ENCODE measurements around the gene PWWP2B.
"Not testable (repeated sequence)": the region's sequence is repeated elsewhere in the genome, so short reads cannot be mapped to it uniquely, and the experiment has no call there.

The PWWP2B gene

GRCh38 chr10:132379026-132379425 lies 18.0 kb upstream of the PWWP2B start:
- DNase-seq (ENCODE audit: low read depth in 1 of 2, low spot score in 1 of 2) = not testable (repeated sequence)

GRCh38 chr10:132380986-132381385 lies 16.0 kb upstream of the PWWP2B start:
- DNase-seq (ENCODE audit: low read depth in 1 of 2, low spot score in 1 of 2) = not testable (repeated sequence)

GRCh38 chr10:132381741-132382140 lies 15.3 kb upstream of the PWWP2B start:
- no peak for DNase-seq (ENCODE audit: low read depth in 1 of 2, low spot score in 1 of 2)

GRCh38 chr10:132382231-132382922 lies 14.6 kb upstream of the PWWP2B start:
- DNase-seq (ENCODE audit: low read depth in 1 of 2, low spot score in 1 of 2) = no peak

GRCh38 chr10:132383101-132383500 lies 13.9 kb upstream of the PWWP2B start:
- DNase-seq (ENCODE audit: low read depth in 1 of 2, low spot score in 1 of 2) = no peak

GRCh38 chr10:132383751-132384196 lies 13.2 kb upstream of the PWWP2B start:
- no peak for DNase-seq (ENCODE audit: low read depth in 1 of 2, low spot score in 1 of 2)

- no peak for DNase-seq (ENCODE audit: low read depth in 1 of 2, low spot score in 1 of 2)
Measured at GRCh38 chr10:132384618-132385388, 12.2 kb upstream of the PWWP2B start.

- DNase-seq (ENCODE audit: low read depth in 1 of 2, low spot score in 1 of 2) = no peak
Measured at GRCh38 chr10:132385389-132385667, 11.7 kb upstream of the PWWP2B start.

- no peak for DNase-seq (ENCODE audit: low read depth in 1 of 2, low spot score in 1 of 2)
Measured at GRCh38 chr10:132385721-132386418, 11.1 kb upstream of the PWWP2B start.

- no peak for DNase-seq (ENCODE audit: low read depth in 1 of 2, low spot score in 1 of 2)
Measured at GRCh38 chr10:132386419-132386831, 10.6 kb upstream of the PWWP2B start.

- DNase-seq (ENCODE audit: low read depth in 1 of 2, low spot score in 1 of 2) = not testable (repeated sequence)
Measured at GRCh38 chr10:132386896-132387295, 10.1 kb upstream of the PWWP2B start.

- peak; percentile 57 to 61 for DNase-seq (ENCODE audit: low read depth in 1 of 2, low spot score in 1 of 2)
Measured at GRCh38 chr10:132387764-132388210, 9.2 kb upstream of the PWWP2B start.

- no peak for DNase-seq (ENCODE audit: low read depth in 1 of 2, low spot score in 1 of 2)
Measured at GRCh38 chr10:132388891-132389432, 8.0 kb upstream of the PWWP2B start.

GRCh38 chr10:132389433-132390169 lies 7.4 kb upstream of the PWWP2B start:
- DNase-seq (ENCODE audit: low read depth in 1 of 2, low spot score in 1 of 2) = no peak

- no peak for DNase-seq (ENCODE audit: low read depth in 1 of 2, low spot score in 1 of 2)
Measured at GRCh38 chr10:132390170-132390920, 6.7 kb upstream of the PWWP2B start.

- DNase-seq (ENCODE audit: low read depth in 1 of 2, low spot score in 1 of 2) = no peak
Measured at GRCh38 chr10:132390921-132391675, 5.9 kb upstream of the PWWP2B start.

GRCh38 chr10:132391676-132392020 lies 5.4 kb upstream of the PWWP2B start:
- no peak for DNase-seq (ENCODE audit: low read depth in 1 of 2, low spot score in 1 of 2)

- no peak for DNase-seq (ENCODE audit: low read depth in 1 of 2, low spot score in 1 of 2)
Measured at GRCh38 chr10:132392184-132392800, 4.7 kb upstream of the PWWP2B start.
